Sigmoid colon (tissue), 4 donors: ENCODE measurements around the gene GPC5.

Experiments used
- POLR2A ChIP-seq, 2 donors: fragments of 450-650 bp; IDR thresholded peaks; one replicate each; pipeline ENCODE4 v1.6.1; 2016; ENCODE audit warnings: antibody characterized with exemption in 2 of 2, mild to moderate bottlenecking in 2 of 2, moderate library complexity in 2 of 2
- POLR2AphosphoS5 ChIP-seq, 4 donors: sonication (generic); formaldehyde crosslinking; IDR thresholded peaks; one replicate each; pipeline ENCODE4 v1.6.1; 2017; ENCODE audit warnings: antibody characterized with exemption in 4 of 4
- TF ChIP-seq, protein P1 (sequence below), 4 experiments: fragments of 450-650 bp in 3 of 4; fragments of 200-600 bp in 1 of 4; IDR thresholded peaks; one replicate each; pipeline ENCODE4 v1.5.1; 2016 to 2019; ENCODE audit warnings: antibody characterized with exemption in 4 of 4, mild to moderate bottlenecking in 3 of 4, moderate library complexity in 2 of 4

DNA sequence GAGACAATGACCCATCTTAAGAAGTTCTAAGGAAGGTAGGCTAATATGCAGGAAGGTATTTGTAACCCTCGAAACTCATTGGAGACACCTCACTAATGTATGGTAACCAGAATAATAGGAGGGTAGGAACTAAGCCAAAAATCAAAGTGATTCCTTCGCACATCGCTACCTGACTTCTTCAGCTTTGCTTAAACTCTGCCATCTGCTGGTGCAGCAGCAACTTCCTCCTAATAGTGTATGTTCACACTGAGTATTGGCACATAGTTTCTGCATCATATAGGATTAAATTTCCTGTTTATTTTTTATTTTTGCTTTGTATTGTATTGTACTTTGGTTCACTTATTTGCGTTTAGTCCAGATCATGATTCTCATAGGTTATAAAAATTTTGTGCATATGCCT is 676.2 kb downstream of the GPC5 start:
- TF ChIP-seq POLR2AphosphoS5 (IDR thresholded peaks at IDR 0.05), result no peak
- TF ChIP-seq POLR2A (IDR thresholded peaks at IDR 0.05), result no peak
- TF ChIP-seq, protein P1, sequence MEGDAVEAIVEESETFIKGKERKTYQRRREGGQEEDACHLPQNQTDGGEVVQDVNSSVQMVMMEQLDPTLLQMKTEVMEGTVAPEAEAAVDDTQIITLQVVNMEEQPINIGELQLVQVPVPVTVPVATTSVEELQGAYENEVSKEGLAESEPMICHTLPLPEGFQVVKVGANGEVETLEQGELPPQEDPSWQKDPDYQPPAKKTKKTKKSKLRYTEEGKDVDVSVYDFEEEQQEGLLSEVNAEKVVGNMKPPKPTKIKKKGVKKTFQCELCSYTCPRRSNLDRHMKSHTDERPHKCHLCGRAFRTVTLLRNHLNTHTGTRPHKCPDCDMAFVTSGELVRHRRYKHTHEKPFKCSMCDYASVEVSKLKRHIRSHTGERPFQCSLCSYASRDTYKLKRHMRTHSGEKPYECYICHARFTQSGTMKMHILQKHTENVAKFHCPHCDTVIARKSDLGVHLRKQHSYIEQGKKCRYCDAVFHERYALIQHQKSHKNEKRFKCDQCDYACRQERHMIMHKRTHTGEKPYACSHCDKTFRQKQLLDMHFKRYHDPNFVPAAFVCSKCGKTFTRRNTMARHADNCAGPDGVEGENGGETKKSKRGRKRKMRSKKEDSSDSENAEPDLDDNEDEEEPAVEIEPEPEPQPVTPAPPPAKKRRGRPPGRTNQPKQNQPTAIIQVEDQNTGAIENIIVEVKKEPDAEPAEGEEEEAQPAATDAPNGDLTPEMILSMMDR (IDR thresholded peaks at IDR 0.05), result peak in 1 of 4 experiments; percentile 14
